Suppressor macrophage (primary cell): ENCODE results near the gene SGCD.

Experiments used
- DNase-seq, 4 experiments: peaks; one replicate each; pipeline ENCODE4 v3.0.0-alpha.2; 2020 to 2022

SGCD gene

DNA sequence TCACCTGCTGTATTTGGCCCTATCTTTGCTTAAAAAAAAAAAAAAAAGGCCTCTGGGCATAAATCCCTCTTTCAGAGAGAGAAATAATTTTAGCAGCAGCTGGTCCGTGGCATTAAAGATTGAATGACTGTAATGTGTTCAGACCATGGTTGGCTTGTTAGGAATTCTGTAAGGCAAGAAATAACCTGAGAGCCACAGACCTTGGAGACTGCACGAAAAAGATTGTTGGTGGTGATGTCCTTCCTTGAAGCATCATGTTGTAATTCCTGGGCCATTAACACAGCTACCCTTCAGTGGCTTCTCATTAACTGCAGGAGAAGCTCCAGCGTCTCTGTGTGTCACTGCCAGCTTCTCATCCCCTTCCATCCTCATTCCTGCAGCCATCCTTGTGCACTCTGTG, 79.0 kb downstream of the SGCD start:
- no peak for DNase-seq

DNA sequence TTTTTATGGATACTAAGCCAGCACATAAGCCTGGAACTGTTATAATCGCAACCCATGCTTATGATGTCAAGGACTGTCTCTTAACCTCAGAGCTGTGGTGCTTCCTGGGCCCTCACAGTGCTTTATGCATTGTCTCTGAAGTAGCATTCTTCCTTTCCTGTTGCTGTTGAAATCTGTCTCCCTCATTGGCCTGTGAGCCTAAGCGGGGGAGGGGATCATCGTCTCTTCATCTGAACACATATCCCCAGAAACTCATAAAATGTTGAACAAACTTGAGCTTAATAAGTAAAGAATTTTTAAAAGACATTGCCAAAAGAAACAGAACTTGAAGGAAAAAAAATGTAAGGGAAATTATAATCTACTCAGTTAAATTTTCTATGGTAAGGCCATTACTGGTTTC, 80.3 kb downstream of the SGCD start:
- DNase-seq: no peak

DNA sequence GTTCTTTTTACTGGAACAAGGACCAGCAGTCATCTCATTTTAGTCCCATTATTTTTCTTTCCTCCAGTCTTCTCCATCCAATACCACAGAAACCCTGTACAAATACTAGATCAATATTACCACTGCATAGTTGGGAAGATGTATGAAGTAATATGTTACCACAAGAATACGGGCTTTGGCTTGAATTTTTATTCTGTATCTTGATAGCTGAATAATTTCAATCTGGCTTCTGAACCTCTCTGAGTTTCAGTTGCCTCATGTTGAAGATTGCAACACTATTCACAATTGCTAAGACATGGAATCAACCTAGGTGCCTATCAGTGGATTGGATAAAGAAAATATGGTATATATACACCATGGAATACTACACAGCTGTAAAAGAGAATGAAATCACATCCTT, 82.9 kb downstream of the SGCD start:
- DNase-seq: no peak

- no peak for DNase-seq
These were observed 84.2 kb downstream of the SGCD start for GRCh38 chr5:156411185-156411613.

GRCh38 chr5:156411957-156412356, 85.0 kb downstream of the SGCD start:
- DNase-seq: no peak

DNA sequence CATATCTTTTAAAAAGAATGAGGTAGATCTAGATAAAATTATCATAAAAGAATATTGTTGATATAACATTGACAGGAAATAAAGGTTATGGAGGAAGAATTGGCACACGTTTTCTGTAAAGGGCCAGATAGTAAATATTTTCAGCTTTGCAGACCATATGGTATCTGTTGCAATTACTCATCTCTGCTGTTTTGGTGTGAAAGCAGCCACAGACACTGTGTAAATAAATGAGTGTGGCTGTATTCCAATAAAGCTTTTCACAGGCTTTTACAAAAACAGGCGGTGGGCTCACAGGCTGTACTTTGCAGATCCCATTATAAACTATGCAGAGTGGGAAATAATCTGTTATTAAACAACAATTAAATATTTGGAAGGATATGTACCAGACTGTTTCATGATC, 87.4 kb downstream of the SGCD start:
- no peak for DNase-seq

DNA sequence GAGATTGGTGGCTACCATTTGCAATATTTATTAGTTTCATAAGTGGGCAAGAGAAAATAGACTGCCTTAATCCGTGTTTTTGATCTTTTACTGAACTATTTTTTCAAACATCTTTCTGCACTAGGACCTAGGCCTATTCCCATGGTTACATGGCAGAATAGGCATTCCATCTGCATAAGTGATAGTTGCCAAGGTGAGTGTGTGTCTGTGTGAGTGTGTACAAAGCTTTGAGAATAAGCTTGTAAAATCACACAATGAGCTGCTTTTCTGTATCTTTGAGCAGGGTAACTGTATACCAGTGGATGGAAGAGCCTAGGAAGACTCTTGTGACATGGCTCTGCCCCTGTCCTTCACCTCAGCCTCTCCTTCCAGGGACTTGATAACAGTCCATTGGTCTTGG, 92.7 kb downstream of the SGCD start:
- no peak for DNase-seq

DNA sequence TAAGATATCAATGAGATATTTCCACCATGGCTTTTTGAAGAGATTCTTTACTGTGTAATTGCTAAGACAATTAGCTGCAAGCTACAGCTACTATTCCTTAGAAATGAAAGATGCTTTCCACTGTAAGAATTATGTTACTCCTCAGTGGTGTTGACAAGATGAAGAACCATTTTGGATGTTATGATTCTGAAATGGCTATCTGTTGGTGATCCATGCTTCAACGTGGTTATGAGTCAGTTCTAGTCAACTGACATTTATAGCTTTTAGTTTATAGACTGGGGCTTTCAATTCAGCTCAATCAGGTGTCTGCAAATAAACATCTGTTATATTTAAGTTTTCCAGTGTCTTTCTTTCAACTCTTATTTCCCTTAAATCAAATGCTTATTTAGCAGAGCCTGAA, 93.7 kb downstream of the SGCD start:
- no peak for DNase-seq

GRCh38 chr5:156421798-156422197, 94.8 kb downstream of the SGCD start:
- DNase-seq: no peak

GRCh38 chr5:156423597-156423996, 96.6 kb downstream of the SGCD start:
- no peak for DNase-seq

DNA sequence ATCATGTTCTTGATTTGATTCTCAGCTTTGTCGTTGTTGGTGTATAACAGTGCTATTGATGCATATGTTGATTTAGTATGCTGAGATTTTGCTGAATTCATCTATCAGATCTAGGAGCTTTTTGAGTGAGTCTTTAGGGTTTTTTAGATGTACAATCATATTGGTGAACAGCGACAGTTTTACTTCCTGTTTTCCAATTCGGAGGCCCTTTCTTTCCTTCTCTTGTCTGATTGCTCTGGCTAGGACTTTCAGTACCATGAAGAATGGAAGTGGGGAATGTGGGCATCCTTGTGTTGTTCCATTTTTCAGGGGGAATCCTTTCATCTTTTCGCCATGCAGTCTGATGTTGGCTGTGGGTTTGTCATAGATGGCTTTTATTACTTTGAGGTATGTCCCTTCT, 100.4 kb downstream of the SGCD start:
- DNase-seq: no peak

- DNase-seq: no peak
These were observed 105.2 kb downstream of the SGCD start for GRCh38 chr5:156431956-156432829.

- DNase-seq: no peak
These were observed 105.8 kb downstream of the SGCD start for GRCh38 chr5:156432830-156433105.

DNA sequence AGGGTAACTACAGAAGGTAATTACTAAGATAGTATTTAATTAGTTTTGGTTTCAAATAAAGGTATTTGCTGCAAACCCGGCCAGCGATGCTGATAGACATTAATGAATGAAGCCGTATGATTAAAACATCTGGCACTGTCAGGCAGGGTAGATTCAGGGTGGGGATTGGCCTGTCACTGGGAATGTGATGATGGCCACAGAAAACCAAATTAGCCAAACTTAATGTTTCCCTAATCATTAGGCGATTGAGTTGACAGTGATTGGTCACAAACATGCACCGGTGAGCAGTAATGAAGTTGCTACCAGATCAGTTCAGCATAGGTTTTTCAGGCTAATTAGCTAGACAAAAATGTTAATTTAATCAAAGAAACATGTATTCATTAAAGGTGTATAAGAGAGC, 107.5 kb downstream of the SGCD start:
- no peak for DNase-seq

- no peak for DNase-seq
These were observed 108.1 kb downstream of the SGCD start for GRCh38 chr5:156435101-156435500.

DNA sequence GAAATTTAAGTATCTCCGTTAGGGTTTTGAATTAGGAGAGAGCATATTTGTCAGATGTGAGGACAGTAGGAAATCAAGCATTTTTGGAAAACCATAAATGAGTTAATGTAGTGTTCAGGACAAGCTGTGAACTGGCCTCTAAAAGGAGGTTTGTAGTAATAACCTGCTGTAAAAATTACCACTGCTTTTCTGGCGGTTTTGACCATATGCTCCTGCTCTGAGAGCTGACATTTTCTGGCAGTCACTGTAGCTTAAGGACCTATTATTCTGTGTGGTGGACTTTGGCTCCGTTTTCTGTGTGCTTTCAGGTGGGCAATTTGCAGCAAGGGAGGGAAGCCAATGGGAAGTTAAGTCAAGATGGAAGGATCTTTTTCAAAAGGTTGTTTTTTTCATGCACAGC, 111.1 kb downstream of the SGCD start:
- no peak for DNase-seq

DNA sequence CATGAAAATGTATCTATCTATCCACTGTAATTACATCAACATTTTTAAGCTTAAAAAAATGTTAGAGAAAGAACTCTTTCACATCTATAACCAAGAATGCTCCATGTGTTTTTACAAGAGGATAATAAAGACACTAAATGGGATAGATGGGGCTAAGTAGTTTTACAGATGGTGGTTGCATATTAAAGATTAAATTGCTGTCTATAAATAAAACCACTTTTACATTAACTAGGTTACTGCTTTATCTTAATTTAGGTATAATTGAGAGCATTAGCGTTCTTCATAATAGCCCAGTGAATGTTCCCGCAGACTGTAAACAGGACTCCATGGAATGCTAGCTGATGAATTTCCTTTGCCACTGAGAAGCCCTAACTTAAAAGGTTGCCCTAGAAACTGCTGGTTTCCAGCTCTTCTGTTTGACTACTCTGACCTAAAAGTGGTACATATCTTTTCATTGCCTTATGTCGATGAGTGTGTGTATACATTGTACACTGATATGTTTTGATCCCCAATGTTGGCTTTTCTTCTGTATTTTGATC, 117.9 kb downstream of the SGCD start:
- DNase-seq: no peak

DNA sequence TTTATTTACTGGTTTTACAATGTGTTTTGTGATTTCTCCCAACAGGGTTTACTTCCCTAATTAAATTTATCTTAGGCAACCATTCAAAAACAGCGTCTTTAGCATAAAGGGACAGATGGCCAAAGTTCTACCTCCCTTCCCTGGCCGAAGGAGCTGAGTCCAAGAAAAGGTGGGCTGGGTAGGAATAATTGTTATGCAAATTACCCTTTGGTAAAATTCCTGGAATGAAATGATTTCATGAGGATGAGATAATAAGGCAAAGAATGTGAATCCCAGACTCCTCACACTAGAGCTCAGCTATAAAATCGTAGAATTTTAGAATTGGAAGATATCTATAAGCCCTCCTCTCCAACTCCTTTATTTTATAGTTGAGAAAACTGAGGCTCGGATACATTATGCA, 119.6 kb downstream of the SGCD start:
- no peak for DNase-seq

DNA sequence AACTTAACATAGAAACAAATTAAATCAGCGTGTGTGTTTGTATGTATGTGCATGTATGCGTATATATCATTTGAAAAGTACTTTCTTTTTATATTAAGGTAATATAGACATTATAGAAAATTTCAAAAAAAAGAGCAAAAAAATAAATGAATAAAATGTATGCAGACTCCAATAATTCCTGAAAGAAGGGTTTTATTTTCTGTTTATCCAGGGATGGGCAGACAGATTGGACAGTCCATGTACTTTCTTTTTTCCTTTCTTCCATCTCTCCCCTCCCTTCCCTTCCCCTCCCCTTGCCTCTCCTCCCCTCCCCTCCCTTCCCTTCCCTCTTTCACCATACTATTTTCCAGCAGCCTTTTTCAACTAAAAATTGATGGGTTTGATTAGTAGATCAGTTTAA, 123.8 kb downstream of the SGCD start:
- DNase-seq: no peak

DNA sequence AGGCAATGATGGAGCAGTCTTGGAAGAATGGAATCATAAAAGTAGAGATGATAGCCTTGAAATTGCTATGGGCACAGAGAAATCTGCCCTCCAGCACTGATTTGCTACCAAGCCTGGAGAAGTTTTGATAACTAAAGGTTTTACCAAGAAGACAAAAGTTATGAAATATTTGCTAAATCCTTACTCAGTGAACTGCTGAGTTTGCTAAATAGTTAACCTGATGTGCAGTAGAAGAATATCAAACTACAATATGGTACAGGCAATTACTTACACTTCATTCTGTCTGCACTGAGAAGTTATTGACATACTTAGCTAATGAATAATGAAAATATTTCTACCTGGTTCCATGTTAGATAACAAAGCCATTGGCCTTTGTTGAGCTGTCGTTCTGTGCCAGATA, 124.5 kb downstream of the SGCD start:
- no peak for DNase-seq

DNA sequence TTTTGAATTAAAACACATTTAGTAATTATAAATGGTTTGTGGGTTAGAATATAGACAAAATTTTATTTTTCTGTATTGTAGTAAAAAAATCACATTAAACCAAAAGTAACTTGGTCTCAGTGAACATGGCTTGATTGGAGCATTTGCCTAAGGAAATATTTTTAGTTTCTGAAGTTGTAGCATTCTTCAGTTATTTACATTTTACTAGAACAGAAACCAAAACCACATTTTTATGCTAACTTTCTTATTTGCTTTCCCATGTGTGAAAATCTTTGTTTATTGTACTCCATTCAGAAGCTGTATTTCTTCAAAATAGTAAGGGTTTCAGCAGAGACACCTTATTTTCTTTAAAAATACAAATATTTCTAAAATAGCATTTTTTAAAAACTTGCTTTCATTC, 129.9 kb downstream of the SGCD start:
- DNase-seq: no peak

DNA sequence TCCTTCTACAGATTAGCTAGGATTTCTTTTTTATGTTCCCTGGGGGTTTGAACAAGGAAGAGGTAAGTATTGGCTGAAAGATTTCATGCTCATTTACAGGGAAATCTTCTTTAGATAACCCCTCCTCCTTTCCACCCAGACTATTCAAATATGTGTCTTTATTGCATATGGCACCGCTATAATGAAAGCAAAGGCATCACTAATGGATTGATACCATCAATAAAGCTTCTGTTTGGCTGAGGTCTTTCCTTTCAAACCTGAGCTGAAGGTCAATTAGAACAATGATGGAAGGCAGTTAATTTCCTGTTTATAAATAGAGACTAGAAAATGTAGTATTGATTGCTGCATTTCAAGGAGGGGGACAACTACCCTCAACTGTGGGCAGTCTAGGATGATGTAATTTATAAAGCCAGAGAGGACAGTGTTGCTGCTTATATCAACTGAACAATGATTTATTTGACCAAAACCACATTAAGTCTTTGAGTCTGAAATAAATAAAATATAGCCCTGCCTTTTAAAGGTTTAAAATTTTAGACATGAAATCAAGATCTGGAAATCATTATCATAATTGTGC, 132.9 kb downstream of the SGCD start:
- DNase-seq: no peak

DNA sequence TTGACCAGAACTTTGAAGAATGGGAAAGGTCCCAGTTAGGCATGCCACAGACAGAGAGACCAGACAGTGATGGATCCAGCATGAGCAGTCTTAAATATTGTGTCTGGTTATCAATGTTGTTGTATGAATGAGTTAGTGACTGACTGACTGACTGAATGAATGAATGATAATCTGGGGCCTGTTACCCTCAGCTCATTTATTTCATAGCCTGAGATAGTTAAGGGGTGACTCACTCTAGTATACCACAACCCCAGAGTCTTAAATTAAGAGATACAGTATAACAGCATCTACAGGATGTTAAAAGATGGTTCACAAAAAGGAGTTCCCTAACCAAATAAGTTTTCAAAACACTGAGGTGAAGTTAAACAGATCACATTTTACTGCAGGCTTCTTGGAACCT, 133.5 kb downstream of the SGCD start:
- DNase-seq: no peak

GRCh38 chr5:156466871-156467270, 139.9 kb downstream of the SGCD start:
- no peak for DNase-seq

GRCh38 chr5:156469636-156470035, 142.7 kb downstream of the SGCD start:
- DNase-seq: no peak
